Cardiac fibroblast (primary cell): Measurements from ENCODE around the gene FDCSP.
"Not testable (repeated sequence)": the region's sequence is repeated elsewhere in the genome, so short reads cannot be mapped to it uniquely, and the experiment has no call there.

ENCODE experiments used
- DNase-seq, 2 donors: peaks; one replicate each; pipeline versions ENCODE4 v3.0.0 to v3.0.0-alpha.2; 2010; ENCODE audit warnings: low read depth in 2 of 2
- H3K4me3 ChIP-seq, 2 donors: replicated peaks in 1 of 2; 1 replicate in 1 of 2; 2 replicates in 1 of 2; pipeline ENCODE4 v1.5.1; 2011; ENCODE audit warnings: low read depth in 2 of 2, low read length in 2 of 2, mild to moderate bottlenecking in 2 of 2, moderate library complexity in 1 of 2
- CTCF ChIP-seq: IDR thresholded peaks from one replicate; pipeline ENCODE4 v1.5.1; 2011; ENCODE audit warnings: low read depth, mild to moderate bottlenecking, low read length, inconsistent platforms

FDCSP gene

GRCh38 chr4:70196857-70197256 is 29.1 kb upstream of the FDCSP start:
- no peak for TF ChIP-seq CTCF
- DNase-seq: no peak
- no peak overlapping the region for H3K4me3 ChIP-seq

DNA sequence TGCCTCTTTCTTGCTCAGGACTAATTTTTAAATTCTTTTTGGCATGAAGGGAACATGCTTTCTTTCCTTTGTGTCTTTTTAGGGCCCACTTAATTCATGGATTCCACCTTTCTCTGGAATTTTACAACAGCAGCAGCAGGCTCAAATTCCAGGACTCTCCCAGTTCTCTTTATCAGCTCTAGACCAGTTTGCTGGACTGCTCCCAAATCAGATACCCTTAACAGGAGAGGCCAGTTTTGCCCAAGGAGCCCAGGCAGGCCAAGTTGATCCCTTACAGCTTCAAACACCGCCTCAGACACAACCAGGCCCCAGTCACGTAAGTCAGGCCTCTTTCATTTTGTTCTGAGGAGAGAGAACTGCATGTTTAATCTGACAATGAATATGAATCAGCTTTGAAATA is 28.1 kb upstream of the FDCSP start:
- TF ChIP-seq CTCF: no peak
- no peak overlapping the region for H3K4me3 ChIP-seq
- no peak for DNase-seq

DNA sequence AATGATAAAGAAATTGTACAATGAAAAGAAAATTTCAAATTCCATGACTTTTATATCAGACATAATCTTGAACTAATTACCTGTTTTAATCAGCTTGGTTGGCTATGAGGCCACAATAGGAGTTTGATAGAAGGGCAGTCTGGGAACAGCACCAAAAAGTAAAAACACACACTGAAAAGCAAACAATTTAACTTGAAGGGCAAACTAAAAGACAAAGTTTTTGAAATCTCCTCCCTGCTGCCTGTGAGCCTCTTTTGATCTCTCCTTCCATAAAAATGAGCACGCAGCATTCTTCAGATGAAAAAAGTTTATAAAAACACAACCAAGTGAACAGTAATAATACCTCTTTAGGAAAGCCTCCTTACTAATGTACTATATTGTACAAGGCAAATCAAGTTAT is 22.3 kb upstream of the FDCSP start:
- H3K4me3 ChIP-seq: no peak overlapping the region
- no peak for DNase-seq
- no peak for TF ChIP-seq CTCF

DNA sequence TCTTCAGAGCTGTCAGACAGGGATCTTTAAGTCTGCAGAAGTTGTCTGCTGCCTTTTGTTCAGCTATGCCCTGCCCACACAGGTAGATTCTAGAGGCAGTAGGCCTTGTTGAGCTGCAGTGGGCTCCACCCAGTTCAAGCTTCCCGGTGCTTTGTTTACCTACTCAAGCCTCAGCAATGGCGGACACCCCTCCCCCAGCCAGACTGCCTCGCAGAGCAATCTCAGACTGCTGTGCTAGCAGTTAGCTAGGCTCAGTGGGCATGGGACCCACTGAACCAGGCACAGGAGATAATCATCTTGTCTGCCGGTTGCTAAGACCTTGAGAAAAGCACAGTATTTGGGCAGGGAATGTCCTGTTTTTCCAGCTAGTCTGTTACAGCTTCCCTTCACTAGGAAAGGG is 13.2 kb upstream of the FDCSP start:
- DNase-seq, H3K4me3 ChIP-seq: not testable (repeated sequence)

DNA sequence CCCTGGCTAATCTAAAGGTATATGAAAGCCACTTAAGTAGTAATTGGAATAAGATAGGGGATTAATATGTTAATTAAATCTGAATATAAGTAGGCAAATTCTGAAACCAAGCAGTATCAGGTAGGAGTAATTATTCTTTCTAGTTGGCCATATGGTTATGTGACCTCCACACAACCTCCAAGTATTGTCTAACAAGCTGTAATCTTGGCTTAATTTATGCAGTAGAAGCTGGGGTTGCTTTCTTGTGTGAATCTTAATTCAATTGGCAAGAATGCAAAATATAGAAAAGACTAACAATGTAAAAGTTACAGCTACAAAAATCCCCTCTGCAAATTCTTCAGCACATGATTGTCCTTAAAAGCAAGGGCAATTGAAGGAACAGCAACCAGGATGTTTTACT is 9.8 kb upstream of the FDCSP start:
- DNase-seq, H3K4me3 ChIP-seq: not testable (repeated sequence)

DNA sequence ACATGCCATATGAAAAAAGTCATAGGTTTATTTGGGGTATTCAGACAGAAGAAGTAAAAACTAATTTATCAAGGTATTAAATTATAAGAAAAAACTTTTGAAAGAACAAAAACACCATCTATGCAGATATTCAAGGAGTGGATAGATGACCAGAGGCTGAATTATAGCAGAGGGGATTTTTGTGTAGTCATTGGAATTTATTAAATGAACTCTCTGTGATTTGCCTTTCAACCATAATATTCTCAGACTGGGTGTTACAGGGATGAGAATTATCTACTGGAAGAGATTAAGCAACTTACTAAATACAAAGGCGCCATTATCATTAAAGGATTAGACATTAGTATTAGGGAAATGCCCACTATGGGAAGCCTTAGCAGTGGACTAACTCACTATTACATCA is 9.4 kb upstream of the FDCSP start:
- DNase-seq, H3K4me3 ChIP-seq: not testable (repeated sequence)

GRCh38 chr4:70221389-70221788 is 4.5 kb upstream of the FDCSP start:
- not testable (repeated sequence) for H3K4me3 ChIP-seq, DNase-seq

GRCh38 chr4:70221818-70222217 is 4.1 kb upstream of the FDCSP start:
- not testable (repeated sequence) for H3K4me3 ChIP-seq, DNase-seq

- DNase-seq: no peak
- TF ChIP-seq CTCF: no peak
- no peak overlapping the region for H3K4me3 ChIP-seq
These were observed 10.2 kb downstream of the FDCSP start for GRCh38 chr4:70236125-70236524.
